Suprapubic skin (tissue), 4 donors: ENCODE measurements around the gene SLX4.

Experiments used
- EP300 ChIP-seq: sonication (generic); formaldehyde crosslinking; IDR thresholded peaks from one replicate; pipeline ENCODE4 v1.6.1; 2017; ENCODE audit warnings: antibody characterized with exemption
- POLR2A ChIP-seq, 2 donors: fragments of 450-650 bp; IDR thresholded peaks; one replicate each; pipeline ENCODE4 v1.6.1; 2017; ENCODE audit warnings: antibody characterized with exemption in 2 of 2, mild to moderate bottlenecking in 2 of 2, moderate library complexity in 2 of 2
- POLR2AphosphoS5 ChIP-seq, 3 donors: sonication (generic); formaldehyde crosslinking; IDR thresholded peaks; one replicate each; pipeline ENCODE4 v1.6.1; 2017; ENCODE audit warnings: antibody characterized with exemption in 3 of 3
- TF ChIP-seq, protein P1 (sequence below), 2 donors: fragments of 200-600 bp in 1 of 2; fragments of 450-650 bp in 1 of 2; sonication (generic) in 1 of 2; IDR thresholded peaks; one replicate each; pipeline ENCODE4 v1.5.1; 2016 to 2019; ENCODE audit warnings: antibody characterized with exemption in 2 of 2, mild to moderate bottlenecking in 1 of 2, moderate library complexity in 1 of 2

DNA sequence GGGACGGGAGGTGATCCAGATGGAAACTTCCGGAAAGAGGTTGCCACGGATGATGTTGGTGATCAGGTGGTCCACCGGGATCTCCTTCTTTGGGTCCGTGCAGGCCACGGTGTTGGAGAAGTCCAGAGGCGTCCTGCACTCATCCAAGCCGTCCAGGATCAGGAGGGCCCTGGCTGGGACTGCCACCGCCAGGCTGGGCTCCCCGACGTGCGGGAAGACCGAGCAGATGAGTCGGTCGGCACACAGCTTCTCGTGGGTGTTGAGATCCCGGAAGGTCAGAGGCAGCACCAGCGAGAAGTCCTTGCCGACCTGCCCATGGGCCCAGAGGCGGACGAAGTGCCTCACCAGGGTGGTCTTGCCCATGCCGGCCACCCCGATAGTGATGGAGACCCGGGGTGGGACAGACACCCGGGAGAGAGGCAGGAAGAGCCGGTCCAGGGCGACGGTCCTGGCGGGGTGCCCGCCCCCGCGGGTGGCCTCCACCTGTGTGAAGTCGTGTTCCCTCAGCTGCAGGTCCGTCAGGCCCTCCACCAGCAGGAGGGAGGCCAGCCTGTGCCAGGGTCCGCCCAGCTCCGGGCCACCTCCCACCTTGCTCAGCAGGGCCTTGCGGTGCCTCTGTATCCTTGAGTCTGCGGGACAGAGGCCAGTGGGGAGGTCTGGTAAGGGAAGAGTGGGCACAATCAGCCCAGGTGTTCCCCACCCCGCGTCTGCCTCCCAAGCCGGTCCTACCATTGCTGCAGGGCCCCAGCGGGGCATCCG, 47.1 kb downstream of the SLX4 start:
- TF ChIP-seq, protein P1, sequence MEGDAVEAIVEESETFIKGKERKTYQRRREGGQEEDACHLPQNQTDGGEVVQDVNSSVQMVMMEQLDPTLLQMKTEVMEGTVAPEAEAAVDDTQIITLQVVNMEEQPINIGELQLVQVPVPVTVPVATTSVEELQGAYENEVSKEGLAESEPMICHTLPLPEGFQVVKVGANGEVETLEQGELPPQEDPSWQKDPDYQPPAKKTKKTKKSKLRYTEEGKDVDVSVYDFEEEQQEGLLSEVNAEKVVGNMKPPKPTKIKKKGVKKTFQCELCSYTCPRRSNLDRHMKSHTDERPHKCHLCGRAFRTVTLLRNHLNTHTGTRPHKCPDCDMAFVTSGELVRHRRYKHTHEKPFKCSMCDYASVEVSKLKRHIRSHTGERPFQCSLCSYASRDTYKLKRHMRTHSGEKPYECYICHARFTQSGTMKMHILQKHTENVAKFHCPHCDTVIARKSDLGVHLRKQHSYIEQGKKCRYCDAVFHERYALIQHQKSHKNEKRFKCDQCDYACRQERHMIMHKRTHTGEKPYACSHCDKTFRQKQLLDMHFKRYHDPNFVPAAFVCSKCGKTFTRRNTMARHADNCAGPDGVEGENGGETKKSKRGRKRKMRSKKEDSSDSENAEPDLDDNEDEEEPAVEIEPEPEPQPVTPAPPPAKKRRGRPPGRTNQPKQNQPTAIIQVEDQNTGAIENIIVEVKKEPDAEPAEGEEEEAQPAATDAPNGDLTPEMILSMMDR (IDR thresholded peaks at IDR 0.05), result no peak
- TF ChIP-seq POLR2A (IDR thresholded peaks at IDR 0.05) (no peak), POLR2AphosphoS5 (IDR thresholded peaks at IDR 0.05) (no peak), EP300 (no peak)
